Measurements from ENCODE around the gene KRTAP6-2.

The KRTAP6-2 gene

DNA sequence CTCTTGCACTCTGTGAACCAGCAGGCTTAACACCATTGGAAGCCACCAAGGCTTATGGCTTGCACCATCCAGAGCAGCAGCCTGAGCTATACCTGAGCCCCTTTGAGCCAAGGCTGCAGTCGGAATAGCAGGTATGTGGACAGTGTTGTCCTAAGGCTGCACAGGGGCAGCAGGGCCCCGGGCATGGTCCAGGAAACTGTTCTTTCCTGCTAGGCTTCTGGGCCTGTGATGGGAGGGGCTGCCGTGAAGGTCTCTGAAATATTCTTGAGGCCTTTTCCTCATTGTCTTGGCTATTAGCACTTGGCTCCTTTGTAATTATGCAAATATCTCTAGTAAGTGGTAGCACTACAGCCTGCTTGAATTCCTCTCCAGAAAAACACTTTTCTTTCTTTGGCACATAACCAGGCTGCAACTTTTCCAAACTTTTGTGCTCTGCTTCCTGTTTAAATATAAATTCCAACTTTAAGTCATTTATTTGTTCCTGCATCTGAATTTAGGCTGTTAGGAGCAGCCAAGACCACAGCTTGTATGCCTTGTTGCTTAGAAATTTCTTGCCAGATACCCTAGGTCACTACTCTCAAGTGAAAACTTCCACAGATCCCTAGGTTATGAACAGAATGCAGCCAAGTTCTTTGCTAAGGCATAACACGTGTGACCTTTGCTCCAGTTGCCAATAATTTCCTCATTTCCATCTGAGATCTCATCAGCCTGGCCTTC is 26.9 kb upstream of the KRTAP6-2 start:
- DNase-seq (ENCODE audit: low read depth) = no peak
- no peak overlapping the region for H3K4me3 ChIP-seq (replicated peaks; ENCODE audit: low read depth, low read length)
- no peak for TF ChIP-seq CTCF (IDR thresholded peaks at IDR 0.05; ENCODE audit: low read length, missing control alignments)

GRCh38 chr21:30623362-30623761 is 24.7 kb upstream of the KRTAP6-2 start:
- no peak for DNase-seq (ENCODE audit: low read depth)
- no peak overlapping the region for H3K4me3 ChIP-seq (replicated peaks; ENCODE audit: low read depth, low read length)
- TF ChIP-seq CTCF (IDR thresholded peaks at IDR 0.05; ENCODE audit: low read length, missing control alignments) = no peak

DNA sequence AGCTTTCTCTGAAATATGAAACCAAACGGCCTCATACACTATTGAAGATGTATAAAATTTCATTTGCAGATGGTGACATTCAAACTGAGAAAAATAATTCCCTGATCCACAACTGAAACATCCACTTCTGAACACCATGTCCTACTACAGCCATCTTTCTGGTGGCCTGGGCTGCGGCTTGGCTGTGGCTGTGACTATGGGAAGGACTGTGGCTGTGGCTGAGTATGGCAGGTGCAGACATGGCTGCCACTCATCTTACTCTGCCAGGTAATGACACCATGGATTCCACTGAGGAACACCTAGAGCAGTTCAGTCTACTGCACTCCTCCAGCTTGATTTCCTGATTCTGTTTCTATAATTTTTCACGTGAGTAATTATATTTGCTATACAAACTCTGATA is 21.8 kb upstream of the KRTAP6-2 start, which contains the start of gene KRTAP20-4:
Gene KRTAP20-4 (plus strand): TSS at position 106 of the 400 bp plus-strand sequence.
- H3K4me3 ChIP-seq (replicated peaks; ENCODE audit: low read depth, low read length) = no peak within 1 kb of the TSS
- no peak for DNase-seq (ENCODE audit: low read depth)
- no peak for TF ChIP-seq CTCF (IDR thresholded peaks at IDR 0.05; ENCODE audit: low read length, missing control alignments)

DNA sequence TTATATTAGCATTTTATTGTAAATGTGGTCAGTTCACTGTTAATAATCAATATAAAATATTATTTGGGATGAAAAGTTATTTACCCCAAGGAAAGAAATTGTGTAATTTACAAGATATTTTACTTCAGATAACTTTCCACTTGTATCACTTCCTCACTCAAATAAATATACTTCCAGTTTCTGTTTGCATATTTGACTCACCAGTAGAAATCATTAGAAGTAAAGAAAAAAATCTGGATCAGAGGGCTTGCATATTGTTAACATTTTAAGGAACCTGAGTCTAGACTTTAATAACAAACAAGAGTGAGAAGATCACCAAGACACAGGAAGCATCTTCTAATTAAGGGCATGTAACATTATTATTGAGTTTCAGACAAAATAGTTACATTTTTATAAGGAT is 21.4 kb upstream of the KRTAP6-2 start:
- no peak for DNase-seq (ENCODE audit: low read depth)

DNA sequence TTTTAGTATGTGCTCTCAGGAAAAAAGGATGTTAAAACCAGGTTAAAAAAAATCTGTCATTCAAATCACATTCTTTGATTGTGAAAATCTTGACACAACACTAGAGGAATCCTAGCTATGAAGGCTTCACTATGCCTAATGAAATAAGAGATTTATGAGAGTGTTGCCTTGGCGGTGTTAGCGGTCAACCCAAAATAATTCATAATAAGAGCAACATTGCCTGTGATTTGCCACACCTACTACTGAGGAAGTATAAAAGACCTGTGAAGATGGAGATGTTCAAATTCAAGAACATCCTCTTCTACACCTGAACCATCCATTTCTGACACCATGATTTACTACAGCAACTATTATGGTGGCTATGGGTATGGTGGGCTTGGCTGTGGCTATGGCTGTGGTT is 17.4 kb upstream of the KRTAP6-2 start, which contains the start of gene KRTAP20-1:
Gene KRTAP20-1 (plus strand): TSS at position 301 of the 400 bp plus-strand sequence. CDS start 30 bp downstream, at position 331.
- DNase-seq (ENCODE audit: low read depth) = no peak
- no peak for TF ChIP-seq CTCF (IDR thresholded peaks at IDR 0.05; ENCODE audit: low read length, missing control alignments)
- no peak within 1 kb of the TSS for H3K4me3 ChIP-seq (replicated peaks; ENCODE audit: low read depth, low read length)

More for the DNA sequence above, 21.4 kb upstream of the KRTAP6-2 start:
- TF ChIP-seq CTCF (IDR thresholded peaks at IDR 0.05; ENCODE audit: low read length, missing control alignments) = no peak
- no peak overlapping the region for H3K4me3 ChIP-seq (replicated peaks; ENCODE audit: low read depth, low read length)

DNA sequence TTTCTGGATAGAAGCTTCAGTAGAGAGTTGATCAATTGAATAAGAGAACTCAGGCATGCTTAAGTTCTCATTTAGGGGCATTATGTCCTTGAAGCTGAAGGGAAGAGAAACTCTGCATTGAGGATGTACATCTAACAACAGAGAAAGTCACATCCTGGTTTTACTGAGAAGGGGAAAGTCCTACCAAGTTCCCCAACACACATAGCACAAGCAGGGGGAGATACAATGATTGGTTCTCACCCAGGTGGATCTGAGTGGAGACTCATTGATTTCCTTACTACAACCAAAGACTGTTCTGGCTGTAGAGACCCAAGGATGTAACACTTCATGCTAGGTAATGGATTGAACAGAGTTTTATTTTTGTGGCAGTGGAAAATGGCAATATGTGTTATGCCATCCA is 16.5 kb upstream of the KRTAP6-2 start:
- H3K4me3 ChIP-seq (replicated peaks; ENCODE audit: low read depth, low read length) = no peak overlapping the region
- no peak for DNase-seq (ENCODE audit: low read depth)
- TF ChIP-seq CTCF (IDR thresholded peaks at IDR 0.05; ENCODE audit: low read length, missing control alignments) = no peak

GRCh38 chr21:30613836-30614235 is 15.1 kb upstream of the KRTAP6-2 start, which contains the start of gene KRTAP6-1:
KRTAP6-1 (minus strand) TSS chr21:30613930; CDS start chr21:30613904, 26 bp downstream.
- TF ChIP-seq CTCF (IDR thresholded peaks at IDR 0.05; ENCODE audit: low read length, missing control alignments) = no peak
- DNase-seq (ENCODE audit: low read depth) = no peak
- H3K4me3 ChIP-seq (replicated peaks; ENCODE audit: low read depth, low read length) = no peak within 1 kb of the TSS
